SK-N-SH (cell line): ENCODE data around the gene DACH1. TPM values are rescaled to one million over a fixed set of nuclear protein-coding genes. Genes with fewer than 3 reads are reported as not detected.

Source experiments
- CTCF ChIA-PET: fragments of 300-600, 350-600 bp; formaldehyde crosslinking; extraction: SDS; loops from one replicate; lab custom pipeline; 2021; lab: Yijun Ruan, JAX
- POLR2A ChIA-PET: fragments of 350-600 bp; sonication (Branson Sonifier 250); formaldehyde crosslinking; extraction: SDS; loops from one replicate; lab custom pipeline; 2020; ENCODE audit warnings: antibody characterized with exemption, inconsistent platforms; lab: Yijun Ruan, JAX
- DNase-seq: peaks from one replicate; pipeline ENCODE4 v3.0.0; 2012
- H2AFZ ChIP-seq: fragments of 200-600 bp; sonication (generic); 2 replicates; pipeline ENCODE4 v1.8.1; 2016; ENCODE audit warnings: antibody characterized with exemption, mild to moderate bottlenecking, low read depth
- H3F3A ChIP-seq: fragments of 200-600 bp; sonication (generic); replicated peaks from 2 replicates; pipeline ENCODE3; 2016; ENCODE audit warnings: antibody characterized with exemption, mild to moderate bottlenecking; ENCODE audit not compliant: insufficient read depth
- H3K27ac ChIP-seq, 2 experiments: fragments of 200-500 bp in 1 of 2; fragments of 200-600 bp in 1 of 2; sonication (Bioruptor generic) in 1 of 2; sonication (generic), shearing (Covaris generic) in 1 of 2; 2 replicates each; pipeline versions ENCODE4 v1.5.1 to v1.6.1; 2014 to 2016; ENCODE audit warnings: low read depth in 2 of 2, inconsistent platforms in 1 of 2, low read length in 1 of 2, mild to moderate bottlenecking in 1 of 2, mixed read lengths in 1 of 2
- H3K27me3 ChIP-seq: fragments of 200-600 bp; sonication (generic), shearing (Covaris generic); 2 replicates; pipeline ENCODE4 v1.6.1; 2016; ENCODE audit warnings: mixed run types; ENCODE audit not compliant: insufficient read depth
- H3K36me3 ChIP-seq, 2 experiments: fragments of 200-500 bp in 1 of 2; fragments of 200-600 bp in 1 of 2; sonication (Bioruptor generic) in 1 of 2; sonication (generic) in 1 of 2; replicated peaks in 1 of 2; 2 replicates each; pipeline versions ENCODE3 to v1.5.1; 2014 to 2016; ENCODE audit warnings: low read length in 1 of 2, mild to moderate bottlenecking in 1 of 2; ENCODE audit not compliant: insufficient read depth in 2 of 2, control insufficient read depth in 1 of 2
- H3K4me1 ChIP-seq, 2 experiments: fragments of 200-500 bp in 1 of 2; fragments of 200-600 bp in 1 of 2; sonication (Bioruptor generic) in 1 of 2; sonication (generic), shearing (Covaris generic) in 1 of 2; 2 replicates each; pipeline versions ENCODE4 v1.5.1 to v1.6.1; 2014 to 2016; ENCODE audit warnings: low read depth in 1 of 2, low read length in 1 of 2, mixed run types in 1 of 2; ENCODE audit not compliant: insufficient read depth in 2 of 2, control insufficient read depth in 1 of 2
- H3K4me2 ChIP-seq: fragments of 200-600 bp; sonication (generic), shearing (Covaris generic); 2 replicates; pipeline ENCODE4 v1.6.1; 2017; ENCODE audit warnings: mixed run types
- H3K4me3 ChIP-seq, 2 experiments: fragments of 200-500 bp in 1 of 2; fragments of 200-600 bp in 1 of 2; sonication (Bioruptor generic) in 1 of 2; sonication (generic), shearing (Covaris generic) in 1 of 2; 2 replicates each; pipeline versions ENCODE4 v1.5.1 to v1.8.1; 2014 to 2016; ENCODE audit warnings: low read depth in 2 of 2, inconsistent platforms in 1 of 2, low read length in 1 of 2, mild to moderate bottlenecking in 1 of 2, mixed read lengths in 1 of 2, moderate library complexity in 1 of 2
- H3K79me2 ChIP-seq: fragments of 200-600 bp; sonication (generic); 2 replicates; pipeline ENCODE4 v1.8.1; 2017; ENCODE audit warnings: mild to moderate bottlenecking; ENCODE audit not compliant: insufficient read depth
- H3K9ac ChIP-seq: fragments of 200-600 bp; sonication (generic); 2 replicates; pipeline ENCODE4 v1.6.1; 2017; ENCODE audit warnings: mixed run types
- H3K9me2 ChIP-seq: fragments of 200-600 bp; sonication (generic); 2 replicates; pipeline ENCODE4 v1.6.1; 2017; ENCODE audit warnings: mixed run types
- H3K9me3 ChIP-seq: fragments of 200-600 bp; sonication (generic); 2 replicates; pipeline ENCODE4 v1.6.1; 2017; ENCODE audit warnings: mixed run types, mild to moderate bottlenecking, moderate library complexity
- H4K20me1 ChIP-seq: fragments of 200-600 bp; sonication (generic); 2 replicates; pipeline ENCODE4 v1.6.1; 2017; ENCODE audit warnings: mild to moderate bottlenecking, mixed run types; ENCODE audit not compliant: insufficient read depth
- ELF1 ChIP-seq: IDR thresholded peaks from 2 replicates; pipeline ENCODE4 v1.4.0; 2012
- EP300 ChIP-seq, 2 experiments: IDR thresholded peaks; 2 replicates each; pipeline versions ENCODE4 v1.4.0 to v1.6.1; 2012; ENCODE audit warnings: borderline replicate concordance in 1 of 2, low read depth in 1 of 2, low read length in 1 of 2
- EZH2phosphoT487 ChIP-seq: fragments of 200-600 bp; sonication (generic); IDR thresholded peaks from 2 replicates; pipeline ENCODE4 v1.6.1; 2017; ENCODE audit warnings: low read depth, mixed run types, mild to moderate bottlenecking, antibody characterized with exemption, moderate library complexity, borderline replicate concordance
- FOSL2 ChIP-seq: IDR thresholded peaks from 2 replicates; pipeline ENCODE4 v1.4.0; 2012; ENCODE audit warnings: low read depth, mild to moderate bottlenecking, moderate library complexity, borderline replicate concordance
- FOXJ3 ChIP-seq: sonication (generic); formaldehyde crosslinking; IDR thresholded peaks from 2 replicates; pipeline ENCODE4 v1.5.1; 2020; ENCODE audit warnings: mild to moderate bottlenecking, missing genetic modification reagents
- FOXM1 ChIP-seq: IDR thresholded peaks from 2 replicates; pipeline ENCODE4 v1.4.0; 2012; ENCODE audit warnings: low read depth, mild to moderate bottlenecking
- GATA2 ChIP-seq: sonication (generic); formaldehyde crosslinking; IDR thresholded peaks from 2 replicates; pipeline ENCODE4 v1.5.0; 2020; ENCODE audit warnings: mild to moderate bottlenecking, missing genetic modification reagents
- JUND ChIP-seq: IDR thresholded peaks from 2 replicates; pipeline ENCODE4 v1.4.0; 2012
- MAX ChIP-seq: IDR thresholded peaks from 2 replicates; pipeline ENCODE4 v1.4.0; 2012; ENCODE audit warnings: low read depth
- NFIC ChIP-seq: IDR thresholded peaks from 2 replicates; pipeline ENCODE4 v1.4.0; 2012; ENCODE audit warnings: borderline replicate concordance
- NRF1 ChIP-seq: IDR thresholded peaks from 2 replicates; pipeline ENCODE4 v1.6.1; 2012; ENCODE audit warnings: low read depth, mild to moderate bottlenecking, low read length
- PBX3 ChIP-seq: IDR thresholded peaks from 2 replicates; pipeline ENCODE4; 2012
- RCOR1 ChIP-seq: fragments of 150-350 bp; IDR thresholded peaks from 2 replicates; pipeline ENCODE4 v1.6.1; 2017; ENCODE audit warnings: antibody characterized with exemption, low read length
- REST ChIP-seq: IDR thresholded peaks from 2 replicates; pipeline ENCODE4 v1.6.1; 2012; ENCODE audit warnings: mild to moderate bottlenecking, low read depth, low read length, moderate library complexity
- WGBS: methylation state at CpG from one replicate; pipeline ENCODE4 v1.1.6; 2017; ENCODE audit warnings: low lambda C conversion rate; 5-methylcytosine and 5-hydroxymethylcytosine counted together
- polyA plus RNA-seq, 3 experiments: library from polyadenylated mRNA; depleted of rRNA; stranded (reverse); fragments of >200 nt; gene quantifications; 2 replicates each; pipeline ENCODE4 v1.2.3, GENCODE V29; 2012
- TF ChIP-seq, protein P1 (sequence below): IDR thresholded peaks from 2 replicates; pipeline ENCODE4 v1.4.0; 2012; ENCODE audit warnings: low read depth, borderline replicate concordance
- TF ChIP-seq, protein P2 (sequence below): fragments of 200-600 bp; sonication (generic); IDR thresholded peaks from 2 replicates; pipeline ENCODE4 v1.6.1; 2017; ENCODE audit warnings: antibody characterized with exemption, mild to moderate bottlenecking, moderate library complexity
- TF ChIP-seq, protein P3 (sequence below): fragments of 150-350 bp; IDR thresholded peaks from 2 replicates; pipeline ENCODE4 v1.6.1; 2017; ENCODE audit warnings: antibody characterized with exemption, low read length, low read depth, borderline replicate concordance

DACH1 gene
- polyA plus RNA-seq, 1 of the 3 experiments (the other 2 are of a cell fraction): 0.21 TPM

- Histone ChIP-seq H3K9me2 (no peaks in the 10 kb centered on the region), H3K27me3 (no peaks in the 10 kb centered on the region), H3F3A (no peaks in the 10 kb centered on the region), H3K9ac (no peak overlapping the region), H3K9me3 (no peaks in the 10 kb centered on the region), H3K4me1 (no peaks in the 10 kb centered on the region; a peak in 1 of 4 replicates), H3K36me3 (no peaks in the 10 kb centered on the region), H4K20me1 (no peaks in the 10 kb centered on the region), H3K4me3 (no peak overlapping the region), H3K79me2 (no peaks in the 10 kb centered on the region), H3K27ac (no peak overlapping the region), H2AFZ (no peak overlapping the region), H3K4me2 (no peak overlapping the region)
- WGBS: 68% methylated on average over 1 of the region's 1 CpG
- TF ChIP-seq, protein P1, sequence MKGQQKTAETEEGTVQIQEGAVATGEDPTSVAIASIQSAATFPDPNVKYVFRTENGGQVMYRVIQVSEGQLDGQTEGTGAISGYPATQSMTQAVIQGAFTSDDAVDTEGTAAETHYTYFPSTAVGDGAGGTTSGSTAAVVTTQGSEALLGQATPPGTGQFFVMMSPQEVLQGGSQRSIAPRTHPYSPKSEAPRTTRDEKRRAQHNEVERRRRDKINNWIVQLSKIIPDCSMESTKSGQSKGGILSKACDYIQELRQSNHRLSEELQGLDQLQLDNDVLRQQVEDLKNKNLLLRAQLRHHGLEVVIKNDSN: no peak
- TF ChIP-seq ELF1 (no peak), GATA2 (no peak), RCOR1 (no peak), JUND (no peak), NFIC (no peak), REST (no peak), FOSL2 (no peak), FOXJ3 (CRISPR knock-in tag) (no peak), EZH2phosphoT487 (no peak), FOXM1 (no peak), EP300 (IDR thresholded peaks at IDR 0.05; ENCODE audit: borderline replicate concordance in 1 of 2, low read depth in 1 of 2, low read length in 1 of 2) (no peak), NRF1 (no peak), PBX3 (no peak), MAX (no peak)
- TF ChIP-seq, protein P2, sequence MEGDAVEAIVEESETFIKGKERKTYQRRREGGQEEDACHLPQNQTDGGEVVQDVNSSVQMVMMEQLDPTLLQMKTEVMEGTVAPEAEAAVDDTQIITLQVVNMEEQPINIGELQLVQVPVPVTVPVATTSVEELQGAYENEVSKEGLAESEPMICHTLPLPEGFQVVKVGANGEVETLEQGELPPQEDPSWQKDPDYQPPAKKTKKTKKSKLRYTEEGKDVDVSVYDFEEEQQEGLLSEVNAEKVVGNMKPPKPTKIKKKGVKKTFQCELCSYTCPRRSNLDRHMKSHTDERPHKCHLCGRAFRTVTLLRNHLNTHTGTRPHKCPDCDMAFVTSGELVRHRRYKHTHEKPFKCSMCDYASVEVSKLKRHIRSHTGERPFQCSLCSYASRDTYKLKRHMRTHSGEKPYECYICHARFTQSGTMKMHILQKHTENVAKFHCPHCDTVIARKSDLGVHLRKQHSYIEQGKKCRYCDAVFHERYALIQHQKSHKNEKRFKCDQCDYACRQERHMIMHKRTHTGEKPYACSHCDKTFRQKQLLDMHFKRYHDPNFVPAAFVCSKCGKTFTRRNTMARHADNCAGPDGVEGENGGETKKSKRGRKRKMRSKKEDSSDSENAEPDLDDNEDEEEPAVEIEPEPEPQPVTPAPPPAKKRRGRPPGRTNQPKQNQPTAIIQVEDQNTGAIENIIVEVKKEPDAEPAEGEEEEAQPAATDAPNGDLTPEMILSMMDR: no peak
- TF ChIP-seq, protein P3, sequence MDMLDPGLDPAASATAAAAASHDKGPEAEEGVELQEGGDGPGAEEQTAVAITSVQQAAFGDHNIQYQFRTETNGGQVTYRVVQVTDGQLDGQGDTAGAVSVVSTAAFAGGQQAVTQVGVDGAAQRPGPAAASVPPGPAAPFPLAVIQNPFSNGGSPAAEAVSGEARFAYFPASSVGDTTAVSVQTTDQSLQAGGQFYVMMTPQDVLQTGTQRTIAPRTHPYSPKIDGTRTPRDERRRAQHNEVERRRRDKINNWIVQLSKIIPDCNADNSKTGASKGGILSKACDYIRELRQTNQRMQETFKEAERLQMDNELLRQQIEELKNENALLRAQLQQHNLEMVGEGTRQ: no peak
- ChIA-PET CTCF (no interaction called here), POLR2A (no interaction called here)
- DNase-seq: no peak
Measured at GRCh38 chr13:71576571-71576970, 290.4 kb downstream of the DACH1 start.
